Naive B cell (primary cell): ENCODE results near the gene SMS. TPM values are rescaled to one million over a fixed set of nuclear protein-coding genes. Genes with fewer than 3 reads are reported as not detected.

Source experiments
- ATAC-seq, 2 donors: fragments of 150-1000 bp; cut with Tn5 transposase; 2 replicates each; pipeline ENCODE4 v1.10.0; 2021; ENCODE audit warnings: low read depth in 2 of 2, mild to moderate bottlenecking in 2 of 2, moderate library complexity in 2 of 2
- DNase-seq: peaks from one replicate; pipeline ENCODE4 v3.0.0; 2022
- H3K27ac Mint-ChIP-seq, 6 donors: one replicate each; pipeline ENCODE4 v1.8.0; 2020 to 2022; ENCODE audit warnings: mild to moderate bottlenecking in 6 of 6, mixed read lengths in 6 of 6, moderate library complexity in 5 of 6, inconsistent platforms in 2 of 6
- H3K27me3 Mint-ChIP-seq, 3 donors: one replicate each; pipeline ENCODE4 v1.8.0; 2021 to 2022; ENCODE audit warnings: mixed read lengths in 3 of 3, mild to moderate bottlenecking in 1 of 3
- H3K36me3 Mint-ChIP-seq, 2 donors: one replicate each; pipeline ENCODE4 v1.8.0; 2020 to 2022; ENCODE audit warnings: mixed read lengths in 2 of 2, inconsistent platforms in 1 of 2, mild to moderate bottlenecking in 1 of 2
- H3K4me1 Mint-ChIP-seq, 3 donors: one replicate each; pipeline ENCODE4 v1.8.0; 2020 to 2022; ENCODE audit warnings: mixed read lengths in 3 of 3, inconsistent platforms in 1 of 3, mild to moderate bottlenecking in 1 of 3, moderate library complexity in 1 of 3
- H3K4me3 Mint-ChIP-seq, 8 donors: one replicate each; pipeline ENCODE4 v1.8.0; 2020 to 2022; ENCODE audit warnings: mild to moderate bottlenecking in 8 of 8, mixed read lengths in 8 of 8, moderate library complexity in 8 of 8, inconsistent platforms in 2 of 8
- H3K9me3 Mint-ChIP-seq, 7 donors: one replicate each; pipeline ENCODE4 v1.8.0; 2020 to 2022; ENCODE audit warnings: mixed read lengths in 7 of 7, mild to moderate bottlenecking in 5 of 7, inconsistent platforms in 2 of 7, moderate library complexity in 1 of 7
- polyA plus RNA-seq, 6 donors: library from polyadenylated mRNA; unstranded; fragments of 300-500 nt; fragmentation: Illumina TruSeq; gene quantifications; one replicate each; pipeline ENCODE4 v1.2.3, GENCODE V29; 2021; ENCODE audit warnings: low read depth in 6 of 6

Gene SMS
- polyA plus RNA-seq, 6 donors from 2014 or later: 42.9 to 84.6 (median 49.6) TPM

- Mint-ChIP-seq H3K9me3 (peaks cover 0 to 2% (median 0%) of the 10 kb centered on the region in 7 donors), H3K36me3 (no peaks in the 10 kb centered on the region), H3K4me3 (no peak overlapping the region), H3K27ac (no peak overlapping the region), H3K4me1 (peaks cover 0 to 10% (median 0%) of the 10 kb centered on the region in 3 donors), H3K27me3 (no peaks in the 10 kb centered on the region)
- DNase-seq (no peak), ATAC-seq (no peak)
These were observed 97.5 kb downstream of the SMS start for GRCh38 chrX:22037911-22038537.

- no peak for ATAC-seq
- no peak overlapping the region for H3K4me3 Mint-ChIP-seq
- peaks cover 0 to 10% (median 0%) of the 10 kb centered on the region in 3 donors for H3K4me1 Mint-ChIP-seq
- peaks cover 0 to 2% (median 0%) of the 10 kb centered on the region in 7 donors for H3K9me3 Mint-ChIP-seq
- H3K27me3 Mint-ChIP-seq: no peaks in the 10 kb centered on the region
- DNase-seq: no peak
- H3K27ac Mint-ChIP-seq: peak overlapping the region in 1 of 6 donors; percentile 60
- H3K36me3 Mint-ChIP-seq: no peaks in the 10 kb centered on the region
These were observed 99.0 kb downstream of the SMS start for GRCh38 chrX:22039541-22039940.

GRCh38 chrX:22040184-22040583, 99.7 kb downstream of the SMS start:
- Mint-ChIP-seq H3K27me3 (no peaks in the 10 kb centered on the region), H3K9me3 (peaks cover 0 to 2% (median 0%) of the 10 kb centered on the region in 7 donors), H3K4me1 (peaks cover 0 to 10% (median 0%) of the 10 kb centered on the region in 3 donors), H3K4me3 (no peak overlapping the region), H3K36me3 (no peaks in the 10 kb centered on the region), H3K27ac (peak overlapping the region in 1 of 6 donors; percentile 75)
- ATAC-seq (no peak), DNase-seq (no peak)

- H3K9me3 Mint-ChIP-seq: peaks cover 0 to 2% (median 0%) of the 10 kb centered on the region in 7 donors
- DNase-seq (no peak), ATAC-seq (no peak)
- H3K36me3 Mint-ChIP-seq: no peaks in the 10 kb centered on the region
- no peak overlapping the region for H3K4me3 Mint-ChIP-seq
- no peak overlapping the region for H3K27ac Mint-ChIP-seq
- H3K27me3 Mint-ChIP-seq: no peaks in the 10 kb centered on the region
- H3K4me1 Mint-ChIP-seq: peaks cover 0 to 10% (median 0%) of the 10 kb centered on the region in 3 donors
These were observed 101.5 kb downstream of the SMS start for GRCh38 chrX:22041907-22042530.

DNA sequence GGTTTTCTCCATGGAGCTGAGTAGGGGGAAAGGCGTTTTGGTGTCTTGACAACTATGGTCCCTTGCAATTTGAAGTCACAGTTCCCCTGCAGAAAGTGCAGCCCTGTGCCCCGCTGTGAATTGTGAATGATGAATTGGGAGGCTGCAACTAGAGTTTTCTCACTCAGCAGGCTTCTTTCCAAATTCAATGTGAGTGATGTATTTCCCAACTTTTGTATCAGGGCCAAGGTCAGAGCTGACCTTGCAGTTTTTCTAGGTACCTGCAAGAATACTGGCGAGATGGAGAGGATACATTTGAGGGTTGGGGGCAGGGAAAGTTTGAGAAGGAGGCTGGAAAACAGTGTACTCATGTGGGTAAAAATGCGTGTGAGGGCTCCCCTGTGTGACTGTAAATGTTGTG, 103.4 kb downstream of the SMS start:
- Mint-ChIP-seq H3K27ac (no peak overlapping the region), H3K36me3 (no peaks in the 10 kb centered on the region), H3K9me3 (peaks cover 0 to 2% (median 0%) of the 10 kb centered on the region in 7 donors), H3K27me3 (no peaks in the 10 kb centered on the region), H3K4me1 (peaks cover 0 to 10% (median 0%) of the 10 kb centered on the region in 3 donors), H3K4me3 (no peak overlapping the region)
- no peak for DNase-seq
- ATAC-seq: no peak

Other genes starting within 250 kb of the SMS start
- gene SMPX, start 182.6 kb upstream of the SMS start, polyA plus RNA-seq: not detected
- gene MBTPS2, start 101.1 kb upstream of the SMS start, polyA plus RNA-seq: 1 to 10 TPM; 5.4 to 7.9 (median 6.2) TPM
- gene YY2, start 84.7 kb upstream of the SMS start, polyA plus RNA-seq: under 1 TPM in 5 of 6 donors, not detected in 1; 0.35 to 0.96 (median 0.65) TPM
- under 1 TPM in 4 of 6 donors, not detected in 2; 0.06 to 0.55 (median 0.18) TPM for gene PHEX, start 91.6 kb downstream of the SMS start, polyA plus RNA-seq